HPDE6-E6E7 (cell line): Measurements from ENCODE around the gene ZNF865.

ENCODE experiments used
- DNase-seq: peaks from one replicate; pipeline ENCODE4 v3.0.0; 2011; ENCODE audit warnings: missing footprints; ENCODE audit errors: extremely low spot score

The ZNF865 gene

GRCh38 chr19:55623561-55623960 is 18.1 kb downstream of the ZNF865 start:
- no peak for DNase-seq

DNA sequence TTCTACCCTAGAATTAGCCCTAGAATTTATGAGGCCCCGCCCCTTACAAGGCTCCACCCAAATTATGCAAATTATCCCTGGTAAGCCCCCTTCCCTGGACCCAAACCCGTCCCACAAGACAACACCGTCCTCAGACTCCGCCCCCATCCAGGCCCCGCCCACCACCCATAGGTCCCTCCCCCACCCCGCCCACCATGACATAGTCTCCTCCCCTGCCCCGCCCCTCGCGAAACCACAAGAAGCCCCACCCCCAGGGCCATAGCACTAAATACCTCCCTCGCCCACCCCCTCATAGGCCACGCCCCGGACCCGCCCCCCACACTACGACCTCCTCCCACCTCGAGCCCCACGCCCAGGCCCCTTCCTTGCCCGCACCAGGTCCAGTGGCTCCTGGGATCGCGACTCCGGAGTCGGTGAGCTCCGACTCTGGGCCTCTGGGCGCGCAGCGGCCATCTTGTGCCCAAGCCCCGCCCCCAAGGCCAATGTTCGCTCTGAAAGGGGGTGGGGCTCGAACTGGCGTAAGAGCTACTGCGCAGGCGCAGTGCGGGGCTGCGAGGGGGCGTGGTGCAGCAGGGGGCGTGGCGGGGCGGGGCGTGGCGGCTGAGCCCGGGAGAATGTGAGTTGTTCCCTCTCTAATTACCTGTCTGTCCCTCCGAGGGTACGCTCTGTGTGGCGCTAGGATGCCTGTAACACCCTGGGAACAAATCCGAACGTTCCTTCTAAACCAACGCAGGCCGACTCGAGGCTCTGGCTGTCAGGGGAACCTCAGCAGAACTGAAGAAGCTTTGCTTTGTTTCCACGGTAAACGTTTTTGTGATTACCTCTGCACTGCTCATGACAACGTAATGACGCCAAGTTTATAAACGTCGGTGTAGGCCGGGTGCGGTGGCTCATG is 18.9 kb downstream of the ZNF865 start, which contains the start of gene ZNF784:
Gene ZNF784, minus strand, starts transcription at position 458 of the 895 bp plus-strand sequence. Its CDS starts 5 bp downstream, at position 453.
- DNase-seq, result peak; percentile 78

DNA sequence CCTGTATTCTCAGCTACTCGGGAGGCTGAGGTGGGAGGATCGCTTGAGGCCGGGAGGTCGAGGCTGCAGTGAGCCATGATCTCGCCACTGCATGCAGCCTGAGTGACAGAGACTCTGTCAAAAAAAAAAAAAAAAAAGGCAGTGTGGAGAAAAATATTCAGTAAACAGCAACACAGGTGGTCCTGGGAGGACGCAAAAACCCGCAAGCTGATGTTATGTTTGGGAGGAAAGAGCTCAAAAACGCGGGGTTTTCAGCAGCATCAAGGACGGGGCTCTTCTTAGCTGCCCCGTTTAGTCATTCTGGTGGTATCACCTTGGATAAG is 19.5 kb downstream of the ZNF865 start:
- no peak for DNase-seq

- DNase-seq, result no peak
Observed at GRCh38 chr19:55626350-55626749, 20.9 kb downstream of the ZNF865 start.

GRCh38 chr19:55632463-55632834 is 27.0 kb downstream of the ZNF865 start:
- peak; percentile 36 for DNase-seq

DNA sequence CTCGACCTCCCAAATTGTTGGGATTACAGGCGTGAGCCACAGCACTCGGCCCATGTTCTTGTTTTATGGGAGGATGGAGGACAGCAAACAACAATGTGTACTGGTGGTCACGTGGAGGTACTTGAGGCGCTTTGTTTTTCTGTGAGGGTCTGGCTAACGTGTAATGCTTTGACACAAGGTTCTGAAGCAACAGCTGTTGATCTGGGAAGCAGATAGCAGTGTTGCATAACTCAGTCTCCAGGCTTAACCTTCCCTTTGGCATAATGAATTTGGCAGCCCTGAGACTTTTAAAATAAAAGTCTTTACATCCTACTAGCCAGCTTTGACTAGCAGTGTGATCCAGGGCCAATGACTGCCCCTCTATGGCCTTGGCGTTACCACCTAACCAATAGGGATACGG is 28.4 kb downstream of the ZNF865 start:
- no peak for DNase-seq

DNA sequence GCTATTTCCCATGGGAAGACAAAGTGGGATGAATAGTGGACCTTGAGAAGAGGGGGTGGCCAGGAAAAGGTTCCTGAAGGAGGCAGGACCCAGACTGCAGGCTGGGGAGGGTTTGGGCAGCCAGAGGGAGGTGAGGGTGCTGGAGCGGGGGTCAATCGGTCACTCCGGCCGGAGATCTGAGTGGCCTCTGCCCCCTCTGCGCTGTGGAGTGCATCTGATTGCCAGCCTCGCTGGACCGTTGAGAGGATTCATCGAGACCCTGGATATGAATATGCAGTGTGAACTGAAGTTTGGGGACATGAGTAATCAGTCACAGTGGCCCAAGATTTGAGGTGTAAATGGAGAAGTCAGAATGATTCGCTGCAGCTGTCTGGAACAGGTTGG is 29.9 kb downstream of the ZNF865 start:
- DNase-seq, result no peak

- no peak for DNase-seq
Observed at GRCh38 chr19:55635856-55636440, 30.5 kb downstream of the ZNF865 start.

- no peak for DNase-seq
Observed at GRCh38 chr19:55636723-55637122, 31.3 kb downstream of the ZNF865 start.

- DNase-seq, result no peak
Observed at GRCh38 chr19:55637534-55637933, 32.1 kb downstream of the ZNF865 start.

GRCh38 chr19:55638864-55639359 is 33.5 kb downstream of the ZNF865 start:
- DNase-seq, result no peak

DNA sequence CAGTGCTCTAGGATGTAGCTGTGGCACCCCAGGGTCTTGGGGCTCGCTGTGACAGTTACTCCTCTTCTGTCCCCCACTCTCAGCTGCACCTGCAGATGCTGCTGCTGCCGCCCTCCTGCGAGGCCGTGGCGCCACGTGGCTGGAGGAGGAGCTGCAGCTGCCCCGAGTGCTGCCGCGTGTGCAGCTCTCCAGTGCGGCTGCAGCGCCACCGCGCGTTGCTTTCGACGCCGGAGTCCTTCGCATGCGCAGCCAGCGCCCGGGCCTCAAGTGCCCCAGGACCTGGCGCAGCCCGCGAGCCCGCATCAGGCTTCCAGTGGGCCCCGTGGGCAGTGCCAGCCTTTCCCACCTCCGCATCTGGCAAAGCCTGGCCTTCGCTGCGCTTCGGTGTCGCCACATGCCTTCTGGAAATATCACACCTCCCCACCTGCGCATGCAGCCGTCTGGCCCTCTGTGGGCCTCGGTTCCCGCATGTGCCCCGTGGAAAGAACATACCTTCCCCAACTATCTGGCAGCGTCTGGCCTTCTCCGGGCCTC is 34.7 kb downstream of the ZNF865 start:
- peak; percentile 80 for DNase-seq

GRCh38 chr19:55640577-55641425 is 35.4 kb downstream of the ZNF865 start, which contains the start of gene ZNF580:
Gene ZNF580 (plus strand): TSS chr19:55641002. CDS start chr19:55642509, 1,507 bp downstream.
- DNase-seq, result peak; percentile 57

DNA sequence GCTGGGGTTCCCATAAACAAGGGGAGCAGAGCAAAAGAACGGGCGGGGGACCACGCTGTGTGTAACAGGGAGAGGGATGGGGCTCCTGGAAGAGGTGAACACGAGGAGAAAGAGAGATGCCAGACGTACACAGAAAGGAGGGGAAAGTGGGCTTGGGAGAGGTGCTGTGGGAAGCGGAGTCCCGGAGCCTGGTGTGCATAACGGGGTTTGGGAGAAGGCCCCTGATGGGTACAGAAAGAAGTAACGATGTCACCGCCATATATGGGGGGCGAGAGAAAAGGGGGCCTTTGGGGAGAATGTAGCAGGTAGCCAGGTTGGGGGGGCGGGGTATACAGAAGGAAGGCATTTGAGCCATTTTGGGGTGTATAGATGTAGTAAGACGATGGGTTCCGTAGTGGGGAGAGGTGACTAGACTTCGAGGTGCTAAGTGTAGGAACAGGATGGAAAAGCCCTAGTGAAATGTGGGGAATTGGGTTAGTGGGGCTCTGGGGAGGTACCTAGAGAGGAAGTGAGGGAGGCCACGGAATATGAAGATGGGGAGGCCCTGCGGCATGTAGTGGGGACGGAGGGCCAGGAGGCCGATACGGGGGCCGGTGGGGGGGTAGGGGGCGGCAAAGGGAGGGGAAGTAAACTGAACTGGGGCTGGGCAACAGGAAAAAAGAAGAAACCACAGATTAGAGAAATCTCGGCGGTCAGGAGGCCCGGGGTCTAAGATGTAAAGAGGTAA is 36.1 kb downstream of the ZNF865 start:
- DNase-seq, result no peak

DNA sequence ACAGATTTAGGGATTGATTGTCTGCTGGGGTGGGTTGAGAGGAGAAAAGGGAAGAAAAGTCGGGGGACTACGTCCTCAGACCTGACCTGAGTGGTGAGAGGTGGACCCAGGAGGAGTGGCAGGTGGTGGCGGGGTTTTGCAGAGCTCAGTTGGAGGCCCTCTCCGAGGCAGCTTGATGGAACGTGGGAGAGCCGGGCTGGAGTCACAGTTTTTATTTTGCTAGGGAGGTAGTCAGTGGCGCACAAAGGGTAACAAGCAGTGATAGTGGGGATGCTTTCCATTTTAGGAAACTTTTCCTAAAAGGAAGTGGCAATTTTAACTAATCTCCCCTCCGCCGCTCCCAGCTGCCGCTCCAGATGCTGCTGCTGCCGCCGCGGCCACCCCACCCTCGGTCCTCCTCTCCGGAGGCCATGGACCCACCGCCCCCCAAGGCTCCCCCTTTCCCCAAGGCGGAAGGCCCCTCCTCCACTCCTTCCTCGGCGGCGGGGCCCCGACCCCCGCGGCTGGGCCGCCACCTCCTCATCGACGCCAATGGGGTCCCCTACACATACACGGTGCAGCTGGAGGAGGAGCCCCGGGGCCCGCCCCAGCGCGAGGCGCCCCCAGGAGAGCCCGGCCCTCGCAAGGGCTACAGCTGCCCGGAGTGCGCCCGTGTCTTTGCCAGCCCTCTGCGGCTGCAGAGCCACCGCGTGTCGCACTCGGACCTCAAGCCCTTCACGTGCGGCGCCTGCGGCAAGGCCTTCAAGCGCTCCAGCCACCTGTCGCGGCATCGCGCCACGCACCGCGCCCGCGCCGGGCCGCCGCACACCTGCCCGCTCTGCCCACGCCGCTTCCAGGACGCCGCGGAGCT is 36.9 kb downstream of the ZNF865 start:
- no peak for DNase-seq

- peak; percentile 73 for DNase-seq
Observed at GRCh38 chr19:55643003-55643886, 37.8 kb downstream of the ZNF865 start, which contains the start of gene ZNF581. Gene ZNF581 (plus strand): TSS chr19:55643649. CDS start chr19:55644572, 923 bp downstream.

GRCh38 chr19:55643887-55644176 is 38.4 kb downstream of the ZNF865 start:
- DNase-seq, result no peak

DNA sequence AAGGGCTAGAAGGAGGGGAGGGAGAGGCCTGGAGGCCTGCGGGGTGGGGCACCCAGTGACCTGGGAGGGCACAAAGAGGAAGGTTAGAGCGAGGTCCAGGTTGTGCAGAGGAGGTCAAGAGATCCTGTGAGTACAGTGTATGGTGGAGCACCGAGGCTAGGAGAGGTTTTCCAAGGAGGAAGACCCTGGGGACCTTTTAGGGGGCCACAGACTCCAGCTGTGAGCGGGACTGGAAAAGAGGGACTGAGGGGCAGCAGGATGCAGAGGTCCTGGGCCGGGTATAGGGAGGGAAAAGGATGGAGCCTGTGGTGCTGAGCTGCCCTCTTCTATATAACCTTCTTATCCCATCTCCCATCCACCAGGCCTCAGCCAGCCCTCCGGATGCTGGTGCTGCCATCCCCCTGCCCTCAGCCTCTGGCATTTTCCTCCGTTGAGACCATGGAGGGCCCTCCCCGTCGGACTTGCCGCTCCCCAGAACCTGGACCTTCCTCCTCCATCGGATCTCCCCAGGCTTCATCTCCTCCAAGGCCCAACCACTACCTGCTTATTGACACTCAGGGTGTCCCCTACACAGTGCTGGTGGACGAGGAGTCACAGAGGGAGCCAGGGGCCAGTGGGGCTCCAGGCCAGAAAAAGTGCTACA is 38.9 kb downstream of the ZNF865 start:
- no peak for DNase-seq
